Naive thymus-derived CD4-positive, alpha-beta T cell (primary cell): ENCODE data around the gene RANBP1. TPM values are rescaled to one million over a fixed set of nuclear protein-coding genes. Genes with fewer than 3 reads are reported as not detected.
A peak's percentile ranks its signal among the peaks of the same experiment; 100 is the strongest.

ENCODE experiments used
- ATAC-seq: fragments of 150-1000 bp; cut with Tn5 transposase; 2 replicates; pipeline ENCODE4 v1.10.0; 2021; ENCODE audit warnings: mild to moderate bottlenecking, moderate library complexity
- CTCF ChIA-PET: fragments of 350-600 bp; sonication (Branson Sonifier 250); formaldehyde crosslinking; loops from one replicate; lab custom pipeline; 2021; ENCODE audit warnings: antibody characterized with exemption; lab: Charles Lee
- POLR2A ChIA-PET: fragments of 350-600 bp; sonication (Branson Sonifier 250); formaldehyde crosslinking; loops from one replicate; lab custom pipeline; 2021; ENCODE audit warnings: antibody characterized with exemption, inconsistent platforms; lab: Charles Lee
- DNase-seq, 9 donors: peaks; one replicate each; pipeline versions ENCODE4 v3.0.0 to v3.0.0-alpha.2; 2020 to 2022; ENCODE audit warnings: mixed read lengths in 1 of 9
- H3K27ac ChIP-seq: one replicate; pipeline ENCODE4 v1.7.0; 2013; ENCODE audit warnings: mild to moderate bottlenecking, low read depth, low read length, moderate library complexity
- H3K27me3 ChIP-seq, 2 donors: one replicate each; pipeline ENCODE4 v1.7.0; 2013; ENCODE audit warnings: low read length in 2 of 2, mild to moderate bottlenecking in 2 of 2, moderate library complexity in 2 of 2; ENCODE audit not compliant: control insufficient read depth in 2 of 2, insufficient read depth in 2 of 2
- H3K36me3 ChIP-seq, 3 experiments: 1 replicate in 2 of 3; 2 replicates in 1 of 3; pipeline ENCODE4 v1.7.0; 2013; ENCODE audit warnings: low read length in 3 of 3, mild to moderate bottlenecking in 3 of 3, moderate library complexity in 1 of 3; ENCODE audit not compliant: insufficient read depth in 3 of 3, control insufficient read depth in 2 of 3
- H3K4me1 ChIP-seq, 2 donors: one replicate each; pipeline ENCODE4 v1.7.0; 2013; ENCODE audit warnings: low read length in 2 of 2, mild to moderate bottlenecking in 2 of 2, moderate library complexity in 1 of 2; ENCODE audit not compliant: control insufficient read depth in 2 of 2, insufficient read depth in 2 of 2
- H3K4me3 ChIP-seq: 2 replicates; pipeline ENCODE4 v1.7.0; 2013; ENCODE audit warnings: mild to moderate bottlenecking, low read length
- H3K9me3 ChIP-seq, 3 experiments: 1 replicate in 2 of 3; 2 replicates in 1 of 3; pipeline ENCODE4 v1.7.0; 2013; ENCODE audit warnings: low read length in 3 of 3; ENCODE audit not compliant: control insufficient read depth in 2 of 3
- H3K27ac Mint-ChIP-seq, 9 donors: one replicate each; pipeline ENCODE4 v1.8.0; 2020 to 2022; ENCODE audit warnings: mixed read lengths in 9 of 9, mild to moderate bottlenecking in 8 of 9, moderate library complexity in 5 of 9, inconsistent platforms in 2 of 9
- H3K27me3 Mint-ChIP-seq, 5 donors: one replicate each; pipeline ENCODE4 v1.8.0; 2021 to 2022; ENCODE audit warnings: mixed read lengths in 5 of 5, mild to moderate bottlenecking in 1 of 5
- H3K36me3 Mint-ChIP-seq, 5 donors: one replicate each; pipeline ENCODE4 v1.8.0; 2020 to 2022; ENCODE audit warnings: mixed read lengths in 5 of 5, mild to moderate bottlenecking in 3 of 5, inconsistent platforms in 1 of 5
- H3K4me1 Mint-ChIP-seq, 7 donors: one replicate each; pipeline ENCODE4 v1.8.0; 2020 to 2022; ENCODE audit warnings: mixed read lengths in 7 of 7, mild to moderate bottlenecking in 3 of 7, inconsistent platforms in 1 of 7
- H3K4me3 Mint-ChIP-seq, 10 donors: one replicate each; pipeline ENCODE4 v1.8.0; 2020 to 2022; ENCODE audit warnings: mild to moderate bottlenecking in 10 of 10, mixed read lengths in 10 of 10, moderate library complexity in 6 of 10, inconsistent platforms in 2 of 10
- H3K9me3 Mint-ChIP-seq, 11 donors: one replicate each; pipeline ENCODE4 v1.8.0; 2020 to 2022; ENCODE audit warnings: mixed read lengths in 11 of 11, mild to moderate bottlenecking in 4 of 11, inconsistent platforms in 1 of 11, moderate library complexity in 1 of 11
- intact Hi-C, 2 donors: fragments of 100-400 bp; cut with micrococcal nuclease; formaldehyde crosslinking; loops; one replicate each; pipeline ENCODE4 v1.15.1; 2023
- polyA plus RNA-seq, 2 donors: library from polyadenylated mRNA; unstranded; fragments of 300-500 nt; fragmentation: Illumina TruSeq; gene quantifications; one replicate each; pipeline ENCODE4 v1.2.3, GENCODE V29; 2021
- total RNA-seq, 6 experiments: library from RNA in 5 of 6; stranded (reverse) in 5 of 6; gene quantifications; 1 replicate in 5 of 6; 2 replicates in 1 of 6; pipeline ENCODE4 v1.2.3 and lab custom pipeline; 2021 to 2026

Gene RANBP1
- total and polyA plus RNA-seq, 7 experiments from 2014 or later: 50.4 to 224 (median 75.5) TPM

DNA sequence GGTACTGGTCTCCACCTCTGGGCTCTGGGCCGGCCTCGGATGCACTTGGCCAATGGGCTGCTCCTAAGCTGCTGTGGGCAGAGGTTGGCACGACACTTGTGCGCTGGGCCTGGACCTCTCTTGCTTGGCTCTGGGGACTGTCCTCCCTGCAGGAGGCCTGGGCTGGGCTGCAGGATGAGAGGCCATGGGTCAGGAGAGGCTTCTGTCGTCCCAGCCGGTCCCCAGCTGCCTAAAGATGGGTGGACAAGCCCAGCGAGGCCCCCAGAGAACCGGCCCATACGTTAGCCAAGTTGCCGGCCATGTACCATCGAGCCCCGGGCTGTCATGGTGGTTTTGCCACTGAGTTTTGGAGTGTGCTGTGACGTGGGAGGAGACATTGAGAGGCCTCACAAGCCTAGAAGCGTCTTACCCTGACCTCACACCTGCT lies 36.6 kb downstream of the RANBP1 start:
- Histone ChIP-seq H3K4me1 (no peaks in the 10 kb centered on the region), H3K27me3 (no peaks in the 10 kb centered on the region), H3K36me3 (no peaks in the 10 kb centered on the region), H3K27ac (no peak overlapping the region), H3K4me3 (no peak overlapping the region), H3K9me3 (no peaks in the 10 kb centered on the region)
- Mint-ChIP-seq H3K9me3 (no peaks in the 10 kb centered on the region), H3K4me3 (no peak overlapping the region), H3K36me3 (no peaks in the 10 kb centered on the region), H3K4me1 (peaks cover 0 to 4% (median 0%) of the 10 kb centered on the region in 7 donors), H3K27ac (no peak overlapping the region), H3K27me3 (peaks cover 0 to 4% (median 0%) of the 10 kb centered on the region in 5 donors)
- DNase-seq (no peak), ATAC-seq (no peak)
- intact Hi-C loops: no loop called here
- ChIA-PET POLR2A (no interaction called here), CTCF (interaction anchor here (1.2 kb wide), 1 partner anchor 25 kb away, joined by 3 read pairs; no protein-coding TSS in a partner anchor)

GRCh38 chr22:20153945-20154344 lies 38.0 kb downstream of the RANBP1 start:
- H3K36me3 ChIP-seq: no peaks in the 10 kb centered on the region
- H3K4me3 Mint-ChIP-seq: no peak overlapping the region
- no peaks in the 10 kb centered on the region for H3K9me3 ChIP-seq
- ATAC-seq (no peak), DNase-seq (no peak)
- H3K27ac Mint-ChIP-seq: no peak overlapping the region
- no peaks in the 10 kb centered on the region for H3K36me3 Mint-ChIP-seq
- H3K4me3 ChIP-seq: no peak overlapping the region
- intact Hi-C loops: no loop called here
- H3K4me1 Mint-ChIP-seq: peaks cover 0 to 4% (median 0%) of the 10 kb centered on the region in 7 donors
- H3K4me1 ChIP-seq: no peaks in the 10 kb centered on the region
- POLR2A ChIA-PET: no interaction called here
- CTCF ChIA-PET: interaction anchor here (0.9 kb wide), 1 partner anchor 131 kb away, joined by 3 read pairs; no protein-coding TSS in a partner anchor
- no peaks in the 10 kb centered on the region for H3K9me3 Mint-ChIP-seq
- H3K27ac ChIP-seq: no peak overlapping the region
- H3K27me3 Mint-ChIP-seq: peaks cover 0 to 6% (median 0%) of the 10 kb centered on the region in 5 donors
- no peaks in the 10 kb centered on the region for H3K27me3 ChIP-seq

DNA sequence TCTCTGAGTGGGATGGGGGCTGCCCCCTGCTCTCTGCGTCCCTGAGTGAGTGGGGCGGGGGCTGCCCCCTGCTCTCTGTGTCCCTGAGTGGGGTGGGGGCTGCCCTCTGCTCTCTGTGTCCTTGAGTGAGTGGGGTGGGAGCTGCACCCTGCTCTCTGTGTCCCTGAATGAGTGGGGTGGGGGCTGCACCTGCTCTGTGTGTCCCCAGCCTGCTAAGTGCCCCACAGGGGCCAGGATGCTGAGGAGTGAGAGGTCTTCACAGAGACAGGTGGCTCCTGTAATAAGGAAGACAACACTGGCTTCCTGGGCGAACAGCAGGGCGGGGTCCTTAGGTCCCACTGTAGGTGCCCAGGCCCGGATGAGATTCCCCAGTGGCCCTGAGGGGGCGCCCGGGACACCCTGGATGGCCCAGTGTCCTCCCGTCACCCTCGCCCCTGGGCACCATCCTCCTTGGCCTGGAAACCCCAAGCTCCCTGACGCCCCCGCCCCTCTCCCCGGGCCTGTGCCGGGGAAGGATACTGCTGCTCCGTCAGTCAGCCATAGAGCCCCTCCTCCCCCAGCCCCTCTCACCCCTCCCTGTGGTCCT lies 38.8 kb downstream of the RANBP1 start:
- no peaks in the 10 kb centered on the region for H3K36me3 Mint-ChIP-seq
- intact Hi-C loops: loop anchor here in 1 of 2 donors (5.0 kb wide), 1 partner anchor 303 kb away; no protein-coding TSS in a partner anchor
- Histone ChIP-seq H3K27ac (no peak overlapping the region), H3K36me3 (no peaks in the 10 kb centered on the region), H3K4me3 (no peak overlapping the region), H3K27me3 (no peaks in the 10 kb centered on the region), H3K9me3 (no peaks in the 10 kb centered on the region), H3K4me1 (no peaks in the 10 kb centered on the region)
- ATAC-seq: no peak
- H3K4me1 Mint-ChIP-seq: peaks cover 0 to 4% (median 0%) of the 10 kb centered on the region in 7 donors
- no peaks in the 10 kb centered on the region for H3K9me3 Mint-ChIP-seq
- no peak overlapping the region for H3K27ac Mint-ChIP-seq
- peaks cover 0 to 7% (median 0%) of the 10 kb centered on the region in 5 donors for H3K27me3 Mint-ChIP-seq
- POLR2A ChIA-PET: no interaction called here
- DNase-seq: no peak
- CTCF ChIA-PET: no interaction called here
- peak overlapping the region in 1 of 10 donors; percentile 34 for H3K4me3 Mint-ChIP-seq

DNA sequence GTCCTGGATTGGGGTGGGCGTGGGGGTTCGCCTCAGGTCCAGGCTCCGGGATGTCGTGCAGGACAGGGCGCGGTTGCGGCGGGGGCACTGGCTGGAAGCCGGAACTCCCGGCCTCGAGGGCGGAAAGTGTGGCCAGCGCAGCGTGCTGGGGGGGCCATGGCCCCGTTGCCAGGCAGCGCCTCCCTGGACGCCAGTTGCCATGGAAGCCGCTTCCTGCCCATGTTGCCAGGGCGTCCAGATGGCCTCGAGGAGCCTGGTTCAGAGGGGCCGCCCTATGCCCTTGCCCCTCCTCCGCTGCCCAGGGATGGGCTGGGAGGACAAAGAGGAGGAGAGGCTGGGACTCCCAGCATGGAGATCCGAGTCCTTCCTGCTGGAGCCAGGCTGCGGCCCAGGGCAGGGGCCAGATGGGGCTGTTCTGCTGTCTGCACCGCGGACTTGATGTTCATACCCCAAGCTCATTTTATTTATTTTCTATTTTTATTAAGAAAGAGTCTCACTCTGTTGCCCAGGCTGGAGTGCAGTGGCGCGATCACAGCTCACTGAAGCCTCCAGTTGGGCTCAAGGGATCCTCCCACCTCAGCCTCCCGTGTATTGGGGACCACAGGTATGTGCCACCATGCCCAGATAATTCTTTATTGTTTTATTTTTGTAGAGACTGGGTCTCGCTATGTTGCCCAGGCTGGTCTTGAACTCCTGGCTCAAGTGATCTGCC lies 39.6 kb downstream of the RANBP1 start:
- no peak for ATAC-seq
- no peaks in the 10 kb centered on the region for H3K4me1 ChIP-seq
- ChIA-PET CTCF (interaction anchor here (0.7 to 1.7 kb wide), 3 partner anchors 107 to 425 kb away, joined by 3 to 7 read pairs (median 3); no protein-coding TSS in a partner anchor), POLR2A (no interaction called here)
- DNase-seq: no peak
- Mint-ChIP-seq H3K9me3 (no peaks in the 10 kb centered on the region), H3K27me3 (peaks cover 0 to 7% (median 0%) of the 10 kb centered on the region in 5 donors), H3K4me1 (peaks cover 0 to 4% (median 0%) of the 10 kb centered on the region in 7 donors), H3K36me3 (no peaks in the 10 kb centered on the region), H3K4me3 (peak overlapping the region in 1 of 10 donors; percentile 19), H3K27ac (no peak overlapping the region)
- H3K9me3 ChIP-seq: no peaks in the 10 kb centered on the region
- no peak overlapping the region for H3K4me3 ChIP-seq
- intact Hi-C loops: loop anchor here in 1 of 2 donors (5.0 kb wide), 1 partner anchor 302 kb away; no protein-coding TSS in a partner anchor
- no peaks in the 10 kb centered on the region for H3K36me3 ChIP-seq
- no peaks in the 10 kb centered on the region for H3K27me3 ChIP-seq
- H3K27ac ChIP-seq: no peak overlapping the region

DNA sequence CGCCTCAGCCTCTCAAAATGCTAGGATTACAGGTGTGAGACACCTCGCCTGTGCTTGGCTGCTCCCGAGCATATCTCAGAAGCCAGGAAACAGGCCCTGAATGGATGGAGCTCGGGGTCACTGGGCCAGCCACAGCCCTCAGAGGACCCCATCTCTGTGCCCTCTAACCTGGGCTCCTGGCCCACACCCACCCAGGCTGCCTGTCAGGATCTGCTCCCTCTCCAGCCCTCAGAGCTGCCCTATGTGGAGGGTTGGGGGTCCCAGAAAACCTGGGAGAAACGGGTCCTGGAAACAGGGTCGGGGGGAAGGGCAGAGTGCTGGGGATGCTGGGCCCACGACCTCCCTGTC lies 40.1 kb downstream of the RANBP1 start:
- Mint-ChIP-seq H3K27ac (no peak overlapping the region), H3K27me3 (peaks cover 0 to 7% (median 0%) of the 10 kb centered on the region in 5 donors), H3K4me1 (peaks cover 0 to 4% (median 0%) of the 10 kb centered on the region in 7 donors), H3K9me3 (no peaks in the 10 kb centered on the region), H3K36me3 (no peaks in the 10 kb centered on the region), H3K4me3 (peak overlapping the region in 1 of 10 donors; percentile 19)
- DNase-seq: no peak
- no peak for ATAC-seq
- H3K4me1 ChIP-seq: no peaks in the 10 kb centered on the region
- intact Hi-C loops: loop anchor here in 1 of 2 donors (5.0 kb wide), 1 partner anchor 301 kb away; no protein-coding TSS in a partner anchor
- no peaks in the 10 kb centered on the region for H3K9me3 ChIP-seq
- H3K4me3 ChIP-seq: no peak overlapping the region
- H3K36me3 ChIP-seq: no peaks in the 10 kb centered on the region
- ChIA-PET CTCF (interaction anchor here (0.7 to 1.7 kb wide), 3 partner anchors 106 to 426 kb away, joined by 3 to 7 read pairs (median 3); no protein-coding TSS in a partner anchor), POLR2A (no interaction called here)
- H3K27me3 ChIP-seq: no peaks in the 10 kb centered on the region
- no peak overlapping the region for H3K27ac ChIP-seq

DNA sequence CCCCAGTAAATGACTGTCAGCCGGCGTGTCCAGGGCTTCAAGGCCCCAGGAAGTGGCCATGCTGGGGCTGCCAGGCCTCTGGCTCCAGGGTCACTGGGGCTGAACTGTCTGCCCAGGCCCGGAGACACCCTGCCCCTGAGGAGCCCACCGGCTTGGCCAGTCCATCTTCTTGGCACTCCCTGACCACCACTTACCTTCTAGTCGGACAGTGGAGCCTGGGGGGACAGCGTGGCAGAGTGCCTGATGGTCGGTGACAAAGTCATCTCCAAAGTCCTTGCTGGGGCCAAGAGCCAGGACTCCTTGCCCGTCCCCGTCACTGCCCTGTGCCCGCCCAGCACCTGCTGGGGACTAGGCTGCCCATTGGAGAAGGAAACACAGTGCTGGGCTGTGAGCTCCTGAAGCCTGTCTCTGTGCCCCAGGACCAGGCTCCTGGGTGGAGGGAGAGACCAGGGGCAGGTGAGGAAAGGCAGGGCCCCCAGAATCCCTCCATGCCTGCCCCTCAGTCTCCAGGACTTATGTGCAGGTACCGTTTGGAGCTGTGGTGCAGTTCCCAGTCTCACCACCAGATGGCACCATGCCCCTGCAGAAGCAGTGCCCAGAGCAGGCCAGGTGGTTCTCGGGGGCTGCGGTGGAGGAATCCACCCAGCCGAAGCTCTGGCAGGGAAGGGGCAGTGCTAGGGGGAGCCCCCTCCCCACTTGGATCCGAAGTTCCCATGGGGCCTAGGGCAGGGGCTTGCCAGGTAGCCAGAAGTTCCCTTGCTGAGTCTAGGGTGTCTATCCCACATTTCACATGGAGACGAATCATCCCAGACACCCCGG lies 40.9 kb downstream of the RANBP1 start:
- no peak overlapping the region for H3K4me3 ChIP-seq
- H3K9me3 ChIP-seq: peaks cover 0 to 3% (median 0%) of the 10 kb centered on the region in 3 experiments
- no peaks in the 10 kb centered on the region for H3K4me1 ChIP-seq
- DNase-seq: peak; percentile 70 to 92 (median 80)
- Mint-ChIP-seq H3K36me3 (no peaks in the 10 kb centered on the region), H3K4me1 (peaks cover 0 to 4% (median 0%) of the 10 kb centered on the region in 7 donors), H3K9me3 (no peaks in the 10 kb centered on the region), H3K27ac (no peak overlapping the region), H3K4me3 (no peak overlapping the region), H3K27me3 (peaks cover 0 to 7% (median 0%) of the 10 kb centered on the region in 5 donors)
- no peaks in the 10 kb centered on the region for H3K36me3 ChIP-seq
- ChIA-PET CTCF (interaction anchor here (0.9 to 1.8 kb wide), 11 partner anchors 28 to 586 kb away, joined by 3 to 7 read pairs (median 4); no protein-coding TSS in a partner anchor), POLR2A (interaction anchor here (1.0 kb wide), 1 partner anchor 48 kb away, joined by 3 read pairs; no protein-coding TSS in a partner anchor)
- intact Hi-C loops: loop anchor here (1.0 to 5.0 kb wide), 6 partner anchors 81 to 300 kb away; partner anchors contain the start of gene RTN4R (in 2 of the 2)
- H3K27me3 ChIP-seq: no peaks in the 10 kb centered on the region
- peak; percentile 89 for ATAC-seq
- H3K27ac ChIP-seq: no peak overlapping the region
